K562 (cell line): ENCODE results near the gene SAMD13. TPM values are rescaled to one million over a fixed set of nuclear protein-coding genes. Genes with fewer than 3 reads are reported as not detected.

Experiments
- ATAC-seq: fragments of 200-7000 bp; cut with Tn5 transposase; 3 replicates; pipeline ENCODE4 v1.9.1; 2020; ENCODE audit warnings: moderate library complexity
- BruUV-seq: library from RNA; stranded (reverse); fragments of 400-500 nt; replicated peaks from 2 replicates; lab custom pipeline; 2021; lab: Mats Ljungman, UMichigan
- CTCF ChIA-PET: fragments of 300-600 bp; formaldehyde crosslinking; extraction: SDS; loops from one replicate; lab custom pipeline; 2021; ENCODE audit warnings: low intra/inter-chr PET ratio; lab: Yijun Ruan, JAX
- POLR2A ChIA-PET: fragments of 300-600, 350-650 bp; sonication (Branson Sonifier 250); formaldehyde crosslinking; extraction: SDS; loops from one replicate; lab custom pipeline; 2021; ENCODE audit warnings: antibody characterized with exemption, inconsistent platforms; lab: Yijun Ruan, JAX
- DNase-seq, 4 experiments: peaks; one replicate each; pipeline versions ENCODE4 v3.0.0 to v3.0.0-alpha.2; 2011 to 2018; ENCODE audit warnings: low spot score in 3 of 4, mixed read lengths in 3 of 4; ENCODE audit errors: extremely low read depth in 1 of 4
- FAIRE-seq: peaks from 2 replicates; lab custom pipeline; 2011; peaks lifted over from hg19 to GRCh38; lab: Jason Lieb, UNC
- H2AFZ ChIP-seq: 2 replicates; pipeline ENCODE4 v1.6.0; 2011; ENCODE audit warnings: low read depth, low read length, control low read depth, inconsistent platforms
- H3K27ac ChIP-seq: fragments of 200-600 bp; 3 replicates; pipeline ENCODE4 v1.8.0; 2011; ENCODE audit warnings: low read depth, mild to moderate bottlenecking, control low read depth, inconsistent platforms, low read length, moderate library complexity, mixed read lengths; ENCODE audit errors: extremely low read depth
- H3K27me3 ChIP-seq, 2 experiments: fragments of 300-600 bp in 1 of 2; 2 replicates in 1 of 2; 3 replicates in 1 of 2; pipeline versions ENCODE4 v1.6.0 to v1.8.0; 2011; ENCODE audit warnings: inconsistent platforms in 2 of 2, low read length in 2 of 2, mild to moderate bottlenecking in 1 of 2, mixed read lengths in 1 of 2, moderate library complexity in 1 of 2; ENCODE audit not compliant: control insufficient read depth in 2 of 2, insufficient read depth in 2 of 2
- H3K36me3 ChIP-seq: fragments of 300-600 bp; 3 replicates; pipeline ENCODE4 v1.8.0; 2011; ENCODE audit warnings: mild to moderate bottlenecking, low read length, inconsistent platforms; ENCODE audit not compliant: control insufficient read depth, insufficient read depth
- H3K4me1 ChIP-seq, 2 experiments: fragments of 200-600 bp in 1 of 2; replicated peaks in 1 of 2; 2 replicates in 1 of 2; 3 replicates in 1 of 2; pipeline versions ENCODE4 v1.5.1 to v1.8.0; 2011; ENCODE audit warnings: inconsistent platforms in 2 of 2, low read length in 2 of 2, mild to moderate bottlenecking in 1 of 2, mixed read lengths in 1 of 2, moderate library complexity in 1 of 2; ENCODE audit not compliant: control insufficient read depth in 2 of 2, insufficient read depth in 2 of 2
- H3K4me2 ChIP-seq: 2 replicates; pipeline ENCODE4 v1.6.1; 2011; ENCODE audit warnings: low read length, control low read depth, inconsistent platforms, mixed read lengths; ENCODE audit not compliant: insufficient read depth
- H3K4me3 ChIP-seq: fragments of 200-600 bp; sonication (generic), shearing (Covaris generic); 2 replicates; pipeline ENCODE4 v1.5.1; 2016; ENCODE audit warnings: control low read depth, inconsistent platforms
- H3K79me2 ChIP-seq: fragments of 200-600 bp; 3 replicates; pipeline ENCODE4 v1.8.0; 2011; ENCODE audit warnings: low read length, inconsistent platforms; ENCODE audit not compliant: control insufficient read depth, insufficient read depth
- H3K9ac ChIP-seq, 2 experiments: 2 replicates each; pipeline versions ENCODE4 v1.6.0 to v1.6.1; 2011; ENCODE audit warnings: low read depth in 2 of 2, low read length in 2 of 2, control low read depth in 1 of 2, inconsistent platforms in 1 of 2, mild to moderate bottlenecking in 1 of 2, mixed read lengths in 1 of 2; ENCODE audit not compliant: insufficient read depth in 1 of 2
- H3K9me1 ChIP-seq: one replicate; pipeline ENCODE4 v1.6.0; 2011; ENCODE audit warnings: inconsistent platforms, mild to moderate bottlenecking, low read length, moderate library complexity; ENCODE audit not compliant: control insufficient read depth, insufficient read depth
- H3K9me3 ChIP-seq: replicated peaks from 2 replicates; pipeline ENCODE4 v1.5.1; 2011; ENCODE audit warnings: low read depth, low read length, inconsistent platforms; ENCODE audit not compliant: control insufficient read depth, insufficient read depth
- H4K20me1 ChIP-seq: replicated peaks from 2 replicates; pipeline ENCODE4 v1.6.1; 2011; ENCODE audit warnings: low read length, inconsistent platforms, mixed read lengths; ENCODE audit not compliant: control insufficient read depth, insufficient read depth
- CHD4 ChIP-seq: fragments of 200-600 bp; sonication (generic); IDR thresholded peaks from 3 replicates; pipeline ENCODE4 v1.6.1; 2012; ENCODE audit warnings: low read depth, mild to moderate bottlenecking, mixed read lengths, low read length, inconsistent platforms; ENCODE audit not compliant: insufficient read depth, insufficient replicate concordance, poor library complexity, severe bottlenecking
- CUX1 ChIP-seq: fragments of 200-800 bp; sonication (Bioruptor generic); IDR thresholded peaks from 2 replicates; pipeline ENCODE4 v1.6.1; 2016; ENCODE audit warnings: missing genetic modification characterization, missing compliant biosample characterization
- FOSL1 ChIP-seq: fragments of 200-800 bp; sonication (Bioruptor generic); conservative IDR thresholded peaks from 2 replicates; pipeline ENCODE4 v1.6.1; 2016; ENCODE audit warnings: missing genetic modification characterization, missing compliant biosample characterization
- MAFG ChIP-seq: fragments of 450-650 bp; conservative IDR thresholded peaks from 2 replicates; pipeline ENCODE4 v1.6.1; 2016; ENCODE audit warnings: missing genetic modification characterization, missing compliant biosample characterization
- SNIP1 ChIP-seq: fragments of 450-650 bp; IDR thresholded peaks from 2 replicates; pipeline ENCODE4 v1.7.1; 2017; ENCODE audit warnings: low read depth, mild to moderate bottlenecking
- ZNF324 ChIP-seq: fragments of 250-450 bp; sonication (Bioruptor Pico); IDR thresholded peaks from 2 replicates; pipeline ENCODE4 v1.4.0; 2020; ENCODE audit warnings: mild to moderate bottlenecking
- ZNF431 ChIP-seq: sonication (generic); formaldehyde crosslinking; IDR thresholded peaks from 2 replicates; pipeline ENCODE4 v1.8.0; 2022; ENCODE audit warnings: mild to moderate bottlenecking, missing genetic modification reagents
- ZNF57 ChIP-seq: fragments of 450-650 bp; formaldehyde crosslinking; IDR thresholded peaks from 2 replicates; pipeline ENCODE4 v1.4.0; 2020; ENCODE audit warnings: mild to moderate bottlenecking, moderate library complexity
- WGBS: fragments of 100-300 bp; shearing (Covaris generic); methylation state at CpG from one replicate; pipeline ENCODE4 v1.1.6; 2016; ENCODE audit warnings: low coverage, mixed read lengths; ENCODE audit not compliant: insufficient coverage; ENCODE audit errors: missing lambda C conversion rate; 5-methylcytosine and 5-hydroxymethylcytosine counted together
- in situ Hi-C: fragments of 300-500 bp; cut with MboI; formaldehyde crosslinking; loops from 4 replicates; pipeline ENCODE4 v1.15.0; 2018; ENCODE audit warnings: inconsistent platforms, mixed read lengths
- intact Hi-C: fragments of 100-400 bp; cut with micrococcal nuclease; formaldehyde crosslinking; loops from 2 replicates; pipeline ENCODE4 v1.14.2; 2022
- polyA plus RNA-seq, 8 experiments: library from polyadenylated mRNA; depleted of rRNA in 4 of 8; stranded (reverse) in 5 of 8; unstranded in 3 of 8; fragments of >200 nt; fragmentation: Nextera tagmentation in 2 of 8; fragmentation: Illumina TruSeq in 1 of 8; extraction: Ambion mirVana in 2 of 8; extraction: Trizol in 1 of 8; gene quantifications; 2 replicates each; pipeline versions ENCODE4 v1.2.1 to v1.2.3, GENCODE V29; 2011 to 2014; ENCODE audit warnings: inconsistent platforms in 1 of 8, missing spikeins in 1 of 8
- total RNA-seq, 7 experiments: library from RNA; depleted of rRNA in 6 of 7; stranded (reverse); fragments of >200 nt in 6 of 7; fragmentation: Illumina TruSeq in 2 of 7; extraction: Trizol in 2 of 7; gene quantifications; 2 replicates each; pipeline versions ENCODE4 v1.2.1 to v1.2.3, GENCODE V29; 2011 to 2021; ENCODE audit warnings: low replicate concordance in 1 of 7

The SAMD13 gene
- total and polyA plus RNA-seq, 9 of the 15 experiments (the other 6 are each of a cell fraction or from before 2014, with no cell fraction given), result 0.78 to 2.7 (median 1.00) TPM

GRCh38 chr1:84347932-84348555, 46.5 kb downstream of the SAMD13 start:
- Histone ChIP-seq H3K27ac (no peak overlapping the region), H3K9ac (no peak overlapping the region), H3K79me2 (no peaks in the 10 kb centered on the region), H3K9me3 (no peaks in the 10 kb centered on the region), H4K20me1 (no peaks in the 10 kb centered on the region), H3K4me1 (no peaks in the 10 kb centered on the region; a peak in 2 of 5 replicates), H3K9me1 (no peaks in the 10 kb centered on the region), H3K4me2 (no peak overlapping the region)
- POLR2A ChIA-PET, result interaction anchor here (0.5 kb wide), 1 partner anchor 646 kb away, joined by 3 read pairs; no protein-coding TSS in a partner anchor
- intact Hi-C loops, result no loop called here
- no peak for FAIRE-seq
- no TSS peak for BruUV-seq
- under 1% methylated on average over 11 of the region's 11 CpGs for WGBS
- CTCF ChIA-PET, result no interaction called here
- TF ChIP-seq FOSL1 (tag), result 0 out of 2 replicates have a peak, but pooled peaks have one; percentile 24
- no peak for TF ChIP-seq ZNF324 (CRISPR knock-in tag)
- TF ChIP-seq ZNF57 (CRISPR knock-in tag), result no peak
- TF ChIP-seq, all 486 proteins: peak for 1
- no peaks in the 10 kb centered on the region for H3K36me3 ChIP-seq
- 0 out of 2 replicates have a peak overlapping the region, but pooled peaks have one; percentile 46 for H2AFZ ChIP-seq
- ATAC-seq, result no peak; the same call in 2 of the 3 replicates
- peaks cover 0 to 4% of the 10 kb centered on the region in 2 experiments; a peak in 2 of 5 replicates for H3K27me3 ChIP-seq
- in situ Hi-C loops, result no loop called here
- H3K4me3 ChIP-seq, result no peak overlapping the region
- peak in 1 of 4 experiments; percentile 13 for DNase-seq

- H3K79me2 ChIP-seq, result no peaks in the 10 kb centered on the region
- H3K27me3 ChIP-seq, result peaks cover 0 to 4% of the 10 kb centered on the region in 2 experiments; a peak in 2 of 5 replicates
- no peak overlapping the region for H2AFZ ChIP-seq
- BruUV-seq, result no TSS peak
- no peak for FAIRE-seq
- H3K4me3 ChIP-seq, result no peak overlapping the region
- CTCF ChIA-PET, result no interaction called here
- H3K9ac ChIP-seq, result no peak overlapping the region
- no peak for DNase-seq
- no peaks in the 10 kb centered on the region for H3K9me1 ChIP-seq
- POLR2A ChIA-PET, result interaction anchor here (0.5 kb wide), 1 partner anchor 645 kb away, joined by 3 read pairs; no protein-coding TSS in a partner anchor
- 0% methylated on average over 1 of the region's 1 CpG for WGBS
- in situ Hi-C loops, result no loop called here
- ATAC-seq, result no peak
- no peaks in the 10 kb centered on the region; a peak in 2 of 5 replicates for H3K4me1 ChIP-seq
- no peak overlapping the region for H3K27ac ChIP-seq
- H3K4me2 ChIP-seq, result no peak overlapping the region
- intact Hi-C loops, result no loop called here
- no peaks in the 10 kb centered on the region for H3K9me3 ChIP-seq
- no peaks in the 10 kb centered on the region for H4K20me1 ChIP-seq
- H3K36me3 ChIP-seq, result no peaks in the 10 kb centered on the region
- TF ChIP-seq SNIP1 (no peak), CUX1 (no peak), ZNF431 (CRISPR knock-in tag) (no peak), CHD4 (no peak), MAFG (no peak)
Measured at GRCh38 chr1:84348759-84349158, 47.3 kb downstream of the SAMD13 start.
